Astrocyte (in vitro differentiated cells and primary cell): ENCODE data around the gene LRP10. TPM values are rescaled to one million over a fixed set of nuclear protein-coding genes. Genes with fewer than 3 reads are reported as not detected.
A peak's percentile ranks its signal among the peaks of the same experiment; 100 is the strongest.

ENCODE experiments used
- DNase-seq: peaks from one replicate; pipeline ENCODE4 v3.0.0-alpha.2; 2010; ENCODE audit warnings: low read depth
- FAIRE-seq: peaks from 2 replicates; lab custom pipeline; 2011; peaks lifted over from hg19 to GRCh38; lab: Jason Lieb, UNC
- H2AFZ ChIP-seq: 2 replicates; pipeline ENCODE4 v1.6.0; 2012; ENCODE audit warnings: low read depth, low read length, inconsistent platforms
- H3K27ac ChIP-seq: 2 replicates; pipeline ENCODE4 v1.5.1; 2011; ENCODE audit warnings: low read depth, low read length, inconsistent platforms
- H3K27me3 ChIP-seq: 2 replicates; pipeline ENCODE4 v1.6.0; 2011; ENCODE audit warnings: low read length, inconsistent platforms; ENCODE audit not compliant: insufficient read depth
- H3K36me3 ChIP-seq: 2 replicates; pipeline ENCODE4 v1.5.1; 2011; ENCODE audit warnings: low read length, inconsistent platforms; ENCODE audit not compliant: insufficient read depth
- H3K4me1 ChIP-seq: 2 replicates; pipeline ENCODE4 v1.5.1; 2011; ENCODE audit warnings: low read length, inconsistent platforms; ENCODE audit not compliant: insufficient read depth
- H3K4me2 ChIP-seq: 2 replicates; pipeline ENCODE4 v1.6.0; 2012; ENCODE audit warnings: low read length, inconsistent platforms
- H3K4me3 ChIP-seq: 2 replicates; pipeline ENCODE4 v1.5.1; 2011; ENCODE audit warnings: low read depth, mild to moderate bottlenecking, low read length, inconsistent platforms; ENCODE audit not compliant: insufficient read depth
- H3K79me2 ChIP-seq: 2 replicates; pipeline ENCODE4 v1.6.0; 2012; ENCODE audit warnings: mild to moderate bottlenecking, low read length, inconsistent platforms; ENCODE audit not compliant: insufficient read depth
- H3K9ac ChIP-seq: 2 replicates; pipeline ENCODE4 v1.6.0; 2012; ENCODE audit warnings: mild to moderate bottlenecking, low read length, inconsistent platforms
- H3K9me3 ChIP-seq: 2 replicates; pipeline ENCODE4 v1.5.1; 2012; ENCODE audit warnings: low read depth, mild to moderate bottlenecking, low read length, inconsistent platforms; ENCODE audit not compliant: insufficient read depth
- H4K20me1 ChIP-seq: 2 replicates; pipeline ENCODE4 v1.6.0; 2012; ENCODE audit warnings: low read length, inconsistent platforms; ENCODE audit not compliant: insufficient read depth
- H3K27ac Mint-ChIP-seq: one replicate; pipeline ENCODE4 v1.8.0; 2021; ENCODE audit warnings: mild to moderate bottlenecking, mixed read lengths; ENCODE audit not compliant: unreplicated experiment
- H3K27me3 Mint-ChIP-seq: one replicate; pipeline ENCODE4 v1.8.0; 2021; ENCODE audit warnings: low read depth, mixed read lengths; ENCODE audit not compliant: unreplicated experiment
- H3K36me3 Mint-ChIP-seq: one replicate; pipeline ENCODE4 v1.8.0; 2021; ENCODE audit warnings: low read depth, mixed read lengths; ENCODE audit not compliant: unreplicated experiment
- H3K4me1 Mint-ChIP-seq: one replicate; pipeline ENCODE4 v1.8.0; 2021; ENCODE audit warnings: low read depth, mixed read lengths; ENCODE audit not compliant: unreplicated experiment
- H3K4me3 Mint-ChIP-seq: one replicate; pipeline ENCODE4 v1.8.0; 2021; ENCODE audit warnings: mild to moderate bottlenecking, moderate library complexity, mixed read lengths; ENCODE audit not compliant: unreplicated experiment
- H3K9me3 Mint-ChIP-seq: one replicate; pipeline ENCODE4 v1.8.0; 2021; ENCODE audit warnings: mild to moderate bottlenecking, mixed read lengths; ENCODE audit not compliant: unreplicated experiment
- CTCF ChIP-seq: IDR thresholded peaks from 2 replicates; pipeline ENCODE4 v1.5.1; 2011; ENCODE audit warnings: low read depth, mild to moderate bottlenecking, inconsistent platforms, low read length, moderate library complexity; ENCODE audit not compliant: insufficient read depth
- EZH2 ChIP-seq: IDR thresholded peaks from 2 replicates; pipeline ENCODE4 v1.6.1; 2012; ENCODE audit warnings: mild to moderate bottlenecking, low read length, inconsistent platforms; ENCODE audit not compliant: insufficient read depth
- total RNA-seq: library from RNA; stranded (reverse); gene quantifications from 2 replicates; pipeline ENCODE4 v1.2.1, GENCODE V29; 2021

Gene LRP10
- total RNA-seq, 1 donor from 2014 or later: 142 TPM

GRCh38 chr14:22918804-22919600 is 47.5 kb downstream of the LRP10 start, which contains the start of gene RBM23:
Gene RBM23, minus strand, starts transcription at chr14:22919149.
- peak within 1 kb of the TSS; percentile 100 for H3K27ac Mint-ChIP-seq
- peaks cover 4% of the 10 kb centered on the region for H3K4me1 ChIP-seq
- no peaks in the 10 kb centered on the region for H3K9me3 ChIP-seq
- H3K36me3 Mint-ChIP-seq: peaks cover 29% of the 10 kb centered on the region
- H3K27me3 Mint-ChIP-seq: no peaks in the 10 kb centered on the region
- FAIRE-seq (peak; percentile 70), DNase-seq (peak; percentile 100)
- peak within 1 kb of the TSS; percentile 97 for H3K4me3 Mint-ChIP-seq
- H3K4me1 Mint-ChIP-seq: peaks cover 24% of the 10 kb centered on the region
- H3K27ac ChIP-seq: peak within 1 kb of the TSS; percentile 97
- no peak for TF ChIP-seq EZH2
- TF ChIP-seq CTCF: no peak
- peak within 1 kb of the TSS; percentile 87 for H3K4me2 ChIP-seq
- H3K36me3 ChIP-seq: peaks cover 32% of the 10 kb centered on the region
- H4K20me1 ChIP-seq: no peaks in the 10 kb centered on the region
- H3K9ac ChIP-seq: peak within 1 kb of the TSS; percentile 85
- peak within 1 kb of the TSS; percentile 86 for H3K4me3 ChIP-seq
- H3K79me2 ChIP-seq: peaks cover 38% of the 10 kb centered on the region
- H3K27me3 ChIP-seq: no peaks in the 10 kb centered on the region
- no peaks in the 10 kb centered on the region for H3K9me3 Mint-ChIP-seq
- H2AFZ ChIP-seq: peak within 1 kb of the TSS; percentile 64

- Histone ChIP-seq H3K27me3 (no peaks in the 10 kb centered on the region), H3K36me3 (peaks cover 37% of the 10 kb centered on the region), H4K20me1 (no peaks in the 10 kb centered on the region), H3K4me2 (peak overlapping the region; percentile 82), H3K27ac (peak overlapping the region; percentile 97), H3K9ac (peak overlapping the region; percentile 59), H3K4me1 (peaks cover 4% of the 10 kb centered on the region), H3K9me3 (no peaks in the 10 kb centered on the region), H3K79me2 (peaks cover 35% of the 10 kb centered on the region), H2AFZ (peak overlapping the region; percentile 57), H3K4me3 (peak overlapping the region; percentile 51)
- H3K4me1 Mint-ChIP-seq: peaks cover 24% of the 10 kb centered on the region
- H3K9me3 Mint-ChIP-seq: no peaks in the 10 kb centered on the region
- no peak for FAIRE-seq
- TF ChIP-seq EZH2 (no peak), CTCF (no peak)
- peaks cover 35% of the 10 kb centered on the region for H3K36me3 Mint-ChIP-seq
- DNase-seq: no peak
- peak overlapping the region; percentile 97 for H3K4me3 Mint-ChIP-seq
- H3K27ac Mint-ChIP-seq: peak overlapping the region; percentile 100
- no peaks in the 10 kb centered on the region for H3K27me3 Mint-ChIP-seq
Measured at GRCh38 chr14:22919601-22919921, 48.0 kb downstream of the LRP10 start.

- Histone ChIP-seq H3K9me3 (no peaks in the 10 kb centered on the region), H3K27ac (no peak overlapping the region), H3K79me2 (peaks cover 29% of the 10 kb centered on the region), H3K36me3 (peaks cover 42% of the 10 kb centered on the region), H3K4me3 (no peak overlapping the region), H2AFZ (no peak overlapping the region), H3K4me2 (no peak overlapping the region), H3K9ac (no peak overlapping the region), H4K20me1 (no peaks in the 10 kb centered on the region), H3K4me1 (peaks cover 4% of the 10 kb centered on the region), H3K27me3 (no peaks in the 10 kb centered on the region)
- DNase-seq (no peak), FAIRE-seq (no peak)
- TF ChIP-seq CTCF (no peak), EZH2 (no peak)
- no peaks in the 10 kb centered on the region for H3K9me3 Mint-ChIP-seq
- H3K36me3 Mint-ChIP-seq: peaks cover 39% of the 10 kb centered on the region
- H3K4me3 Mint-ChIP-seq: no peak overlapping the region
- peaks cover 24% of the 10 kb centered on the region for H3K4me1 Mint-ChIP-seq
- no peaks in the 10 kb centered on the region for H3K27me3 Mint-ChIP-seq
- H3K27ac Mint-ChIP-seq: no peak overlapping the region
Measured at GRCh38 chr14:22920697-22921096, 49.2 kb downstream of the LRP10 start.
